Erythroblast (primary cell): ENCODE results near the gene ISG20L2.

Experiments
- GATA1 ChIP-seq: IDR thresholded peaks from 2 replicates; pipeline ENCODE4 v1.6.1; 2011; ENCODE audit warnings: low read depth, mild to moderate bottlenecking, control low read depth, low read length, moderate library complexity
- POLR2A ChIP-seq: IDR thresholded peaks from 2 replicates; pipeline ENCODE4 v1.6.1; 2011; ENCODE audit warnings: mild to moderate bottlenecking, low read length

DNA sequence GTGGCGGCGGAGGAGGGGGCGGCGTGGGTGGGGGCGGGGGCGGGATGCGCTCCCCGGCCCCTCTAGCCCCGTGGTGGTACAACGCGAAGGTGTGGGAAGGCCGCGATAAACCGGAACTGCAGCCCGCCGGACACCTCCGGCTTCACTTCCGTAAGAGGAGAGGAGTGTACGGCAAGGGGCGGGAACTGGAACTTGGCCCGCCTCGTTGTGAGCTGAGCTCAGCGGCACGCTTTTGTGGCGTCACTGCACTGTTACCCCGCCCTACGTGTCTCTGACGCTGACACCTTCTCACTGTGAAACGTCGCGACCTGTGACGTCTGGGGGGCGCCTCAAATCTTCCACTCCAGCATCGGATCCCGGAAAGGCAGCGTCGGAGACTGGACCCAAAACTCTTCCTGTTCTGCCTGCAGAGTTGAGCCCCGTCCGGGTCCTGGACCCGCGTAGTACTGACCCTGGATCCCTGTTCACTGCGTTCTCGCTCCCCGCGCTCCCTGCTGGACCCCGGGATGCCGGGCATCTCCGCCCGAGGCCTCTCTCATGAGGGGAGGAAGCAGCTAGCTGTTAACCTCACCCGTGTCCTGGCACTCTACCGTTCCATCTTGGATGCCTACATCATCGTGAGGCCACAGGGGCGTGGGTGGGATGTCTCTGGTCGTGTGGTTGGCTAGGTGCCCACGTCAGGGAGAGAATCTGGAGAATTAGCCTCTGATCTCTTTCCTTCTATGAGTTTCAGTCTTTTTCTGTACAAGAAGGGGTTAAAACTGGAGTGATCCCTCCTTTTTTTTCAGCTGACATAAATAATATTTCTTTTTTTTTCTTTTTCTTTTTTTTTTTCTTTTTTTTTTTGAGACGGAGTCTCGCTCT lies at the start of gene ISG20L2:
- TF ChIP-seq POLR2A: peak; percentile 94
- TF ChIP-seq GATA1: no peak
